Measurements from ENCODE around the gene XPC. TPM values are rescaled to one million over a fixed set of nuclear protein-coding genes. Genes with fewer than 3 reads are reported as not detected.

Gene XPC
- polyA plus RNA-seq, 1 experiment, result 36.9 TPM

GRCh38 chr3:14142567-14143270, 35.7 kb downstream of the XPC start:
- CTCF ChIA-PET, result interaction anchor here (1.0 to 1.5 kb wide), 2 partner anchors 17 to 246 kb away, joined by 3 to 7 read pairs; no protein-coding TSS in a partner anchor
- DNase-seq (ENCODE audit: low read depth), result no peak
- H3K4me3 ChIP-seq (ENCODE audit: low read depth, low read length), result no peak overlapping the region
- TF ChIP-seq CTCF (IDR thresholded peaks at IDR 0.05; ENCODE audit: insufficient read depth, low read depth, low read length), result no peak
- H3K36me3 ChIP-seq (ENCODE audit: control insufficient read depth, insufficient read depth, low read length), result peaks cover 30% of the 10 kb centered on the region
- no peaks in the 10 kb centered on the region for H3K27me3 ChIP-seq (ENCODE audit: control insufficient read depth, insufficient read depth, low read length)
- POLR2A ChIA-PET, result no interaction called here

DNA sequence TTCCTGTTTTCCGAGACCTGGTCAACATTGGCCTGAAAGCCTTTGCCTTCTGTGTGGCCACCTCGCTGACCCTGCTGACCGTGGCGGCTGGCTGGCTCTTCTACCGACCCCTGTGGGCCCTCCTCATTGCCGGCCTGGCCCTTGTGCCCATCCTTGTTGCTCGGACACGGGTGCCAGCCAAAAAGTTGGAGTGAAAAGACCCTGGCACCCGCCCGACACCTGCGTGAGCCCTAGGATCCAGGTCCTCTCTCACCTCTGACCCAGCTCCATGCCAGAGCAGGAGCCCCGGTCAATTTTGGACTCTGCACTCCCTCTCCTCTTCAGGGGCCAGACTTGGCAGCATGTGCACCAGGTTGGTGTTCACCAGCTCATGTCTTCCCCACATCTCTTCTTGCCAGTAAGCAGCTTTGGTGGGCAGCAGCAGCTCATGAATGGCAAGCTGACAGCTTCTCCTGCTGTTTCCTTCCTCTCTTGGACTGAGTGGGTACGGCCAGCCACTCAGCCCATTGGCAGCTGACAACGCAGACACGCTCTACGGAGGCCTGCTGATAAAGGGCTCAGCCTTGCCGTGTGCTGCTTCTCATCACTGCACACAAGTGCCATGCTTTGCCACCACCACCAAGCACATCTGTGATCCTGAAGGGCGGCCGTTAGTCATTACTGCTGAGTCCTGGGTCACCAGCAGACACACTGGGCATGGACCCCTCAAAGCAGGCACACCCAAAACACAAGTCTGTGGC, 36.6 kb downstream of the XPC start:
- H3K27me3 ChIP-seq (ENCODE audit: control insufficient read depth, insufficient read depth, low read length), result no peaks in the 10 kb centered on the region
- peaks cover 23% of the 10 kb centered on the region for H3K36me3 ChIP-seq (ENCODE audit: control insufficient read depth, insufficient read depth, low read length)
- no peak for DNase-seq (ENCODE audit: low read depth)
- ChIA-PET CTCF (interaction anchor here (1.5 kb wide), 1 partner anchor 16 kb away, joined by 7 read pairs; no protein-coding TSS in a partner anchor), POLR2A (no interaction called here)
- H3K4me3 ChIP-seq (ENCODE audit: low read depth, low read length), result no peak overlapping the region
- no peak for TF ChIP-seq CTCF (IDR thresholded peaks at IDR 0.05; ENCODE audit: insufficient read depth, low read depth, low read length)

DNA sequence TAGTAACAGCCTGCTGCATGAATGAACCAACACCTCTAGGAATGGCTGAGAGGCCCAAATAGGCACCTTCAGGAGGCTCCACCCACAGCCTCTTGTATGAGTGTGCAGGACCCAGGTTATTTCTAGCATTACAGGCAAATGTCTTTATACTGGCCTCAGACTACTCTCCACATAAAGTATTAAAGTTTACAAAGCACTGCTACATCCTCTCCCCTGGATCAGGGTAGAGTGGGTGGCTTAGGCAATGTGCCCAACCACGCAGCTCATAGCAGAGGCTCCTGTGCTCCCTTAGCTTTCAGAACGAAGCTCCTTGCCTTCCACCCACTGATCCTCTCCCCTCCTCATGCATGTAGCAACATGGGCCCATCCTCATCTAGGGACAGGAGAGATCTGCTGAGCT, 37.3 kb downstream of the XPC start:
- TF ChIP-seq CTCF (IDR thresholded peaks at IDR 0.05; ENCODE audit: insufficient read depth, low read depth, low read length), result no peak
- no peak for DNase-seq (ENCODE audit: low read depth)
- H3K27me3 ChIP-seq (ENCODE audit: control insufficient read depth, insufficient read depth, low read length), result no peaks in the 10 kb centered on the region
- ChIA-PET POLR2A (no interaction called here), CTCF (no interaction called here)
- H3K36me3 ChIP-seq (ENCODE audit: control insufficient read depth, insufficient read depth, low read length), result peaks cover 18% of the 10 kb centered on the region
- H3K4me3 ChIP-seq (ENCODE audit: low read depth, low read length), result no peak overlapping the region

GRCh38 chr3:14140668-14141067, 37.7 kb downstream of the XPC start:
- no peak for DNase-seq (ENCODE audit: low read depth)
- Histone ChIP-seq H3K27me3 (ENCODE audit: control insufficient read depth, insufficient read depth, low read length) (no peaks in the 10 kb centered on the region), H3K36me3 (ENCODE audit: control insufficient read depth, insufficient read depth, low read length) (peaks cover 19% of the 10 kb centered on the region), H3K4me3 (ENCODE audit: low read depth, low read length) (no peak overlapping the region)
- ChIA-PET POLR2A (no interaction called here), CTCF (no interaction called here)
- no peak for TF ChIP-seq CTCF (IDR thresholded peaks at IDR 0.05; ENCODE audit: insufficient read depth, low read depth, low read length)

DNA sequence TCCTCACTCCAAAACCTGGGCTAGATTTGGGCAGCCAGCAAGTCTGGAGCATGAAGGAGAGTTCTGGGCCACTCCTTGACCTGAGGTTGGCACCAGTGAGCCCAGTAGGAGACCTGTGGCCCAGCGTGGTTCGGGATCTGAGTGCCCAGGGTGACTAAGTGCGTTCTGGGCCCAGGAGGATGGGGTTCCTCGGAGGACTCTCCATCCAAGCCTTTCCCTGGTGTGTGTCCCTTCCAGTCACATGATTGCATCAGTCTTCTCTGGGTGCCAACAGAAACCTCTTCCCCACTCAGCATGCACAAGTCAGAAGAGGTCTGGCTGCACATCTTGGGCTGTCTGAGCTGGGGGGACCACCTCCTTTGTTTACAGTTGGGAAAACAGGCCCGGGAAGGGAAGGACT, 38.6 kb downstream of the XPC start:
- CTCF ChIA-PET, result no interaction called here
- no peak for DNase-seq (ENCODE audit: low read depth)

More for the DNA sequence above, 38.6 kb downstream of the XPC start:
- POLR2A ChIA-PET, result no interaction called here
- Histone ChIP-seq H3K27me3 (ENCODE audit: control insufficient read depth, insufficient read depth, low read length) (no peaks in the 10 kb centered on the region), H3K4me3 (ENCODE audit: low read depth, low read length) (no peak overlapping the region), H3K36me3 (ENCODE audit: control insufficient read depth, insufficient read depth, low read length) (peaks cover 27% of the 10 kb centered on the region)
- no peak for TF ChIP-seq CTCF (IDR thresholded peaks at IDR 0.05; ENCODE audit: insufficient read depth, low read depth, low read length)
